HG03280 (cell line): Measurements from ENCODE around the gene CACNG7.
A peak's percentile ranks its signal among the peaks of the same experiment; 100 is the strongest.

Experiments used
- ATAC-seq: cut with Tn5 transposase; IDR thresholded peaks from one replicate; pipeline ENCODE4 v1.9.1; 2021; ENCODE audit warnings: mild to moderate bottlenecking, moderate library complexity; ENCODE audit not compliant: unreplicated experiment

Gene CACNG7

DNA sequence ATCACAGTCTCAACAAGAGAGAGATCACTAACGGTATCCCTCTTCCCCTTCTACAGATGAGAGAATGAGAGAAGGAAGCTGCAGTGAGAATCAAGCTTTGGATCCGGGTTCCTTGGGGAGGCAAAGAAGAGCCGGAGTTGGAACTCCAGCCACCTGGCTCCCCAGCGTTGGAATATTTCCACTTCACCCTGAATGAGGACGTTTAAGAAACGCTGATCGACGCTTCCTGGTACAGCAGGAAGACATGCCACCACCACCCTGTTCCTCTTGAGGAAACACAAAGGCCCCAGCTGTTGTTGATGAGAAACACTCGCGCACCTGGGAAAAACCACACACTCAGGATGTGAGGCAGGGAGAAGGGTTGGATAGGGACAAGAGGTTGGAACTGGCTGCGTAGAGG, 42.4 kb downstream of the CACNG7 start:
- no peak for ATAC-seq

DNA sequence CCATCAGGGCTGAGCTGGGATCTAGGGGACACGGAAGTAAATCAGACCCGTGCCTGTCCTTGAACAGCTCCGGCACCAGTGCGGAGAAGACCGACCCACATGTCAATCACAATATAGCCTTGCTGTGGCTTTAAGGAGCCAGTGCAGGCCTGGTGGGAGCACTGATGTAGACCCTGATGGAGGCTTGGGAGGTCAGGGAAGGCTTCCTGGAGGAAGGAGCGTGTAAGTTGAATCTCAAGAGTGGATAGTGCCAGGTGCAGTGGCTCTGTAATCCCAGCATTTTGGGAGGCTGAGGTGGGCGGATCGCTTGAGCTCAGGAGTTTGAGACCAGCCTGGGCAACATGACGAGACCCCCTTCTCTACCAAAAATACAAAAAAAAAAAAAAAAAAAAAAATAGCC, 42.9 kb downstream of the CACNG7 start:
- no peak for ATAC-seq

DNA sequence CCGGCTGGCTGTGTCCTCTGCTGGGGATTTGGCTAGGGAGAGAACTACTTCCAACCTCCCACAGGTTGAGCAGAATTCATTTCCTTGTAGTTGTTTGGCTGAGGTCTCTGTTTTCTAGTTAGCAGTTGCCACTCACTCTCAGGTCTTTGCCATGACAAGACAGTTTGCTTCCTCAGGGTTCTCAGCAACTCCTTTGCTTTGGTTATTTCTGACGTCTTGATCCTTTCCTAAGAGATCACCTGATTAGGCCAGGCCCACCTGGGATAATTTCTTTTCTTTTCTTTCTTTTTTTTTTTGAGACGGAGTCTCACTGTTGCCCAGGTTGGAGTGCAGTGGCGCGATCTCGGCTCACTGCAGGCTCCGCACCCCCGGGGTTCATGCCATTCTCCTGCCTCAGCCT, 44.3 kb downstream of the CACNG7 start:
- ATAC-seq, result no peak

DNA sequence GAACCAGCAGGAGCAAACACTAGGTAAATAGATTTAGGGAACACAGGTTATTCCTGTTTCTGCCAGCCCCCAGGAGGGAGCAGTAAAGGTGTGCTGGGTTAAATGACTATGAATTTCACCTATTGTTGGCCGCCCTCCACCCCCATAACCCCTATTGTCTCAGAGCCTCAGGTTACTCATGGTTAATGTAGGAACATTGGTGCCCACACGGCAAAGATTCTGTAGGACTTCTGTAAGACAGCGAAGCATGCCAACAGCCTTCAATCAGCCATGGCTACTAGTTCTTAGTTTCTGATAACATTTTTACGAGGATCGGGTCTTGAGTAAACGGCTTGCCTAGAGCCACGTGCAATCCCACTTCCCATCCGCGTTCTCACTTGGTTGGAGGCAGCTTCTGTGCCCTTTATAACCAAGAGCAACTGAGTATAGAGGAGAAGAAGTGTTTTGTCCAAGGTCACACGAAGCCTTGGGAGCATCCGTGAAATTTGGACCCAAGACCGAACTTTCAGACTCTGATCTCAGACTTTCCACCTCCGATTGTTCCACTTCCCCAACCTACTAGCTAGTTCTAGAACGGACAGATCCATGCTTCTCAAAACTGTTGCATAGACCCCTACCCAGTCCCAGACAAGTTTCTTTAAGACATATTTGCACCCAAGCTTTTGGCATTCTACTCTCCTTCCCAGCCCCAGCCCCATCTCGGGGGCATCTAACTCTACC, 48.5 kb downstream of the CACNG7 start:
- no peak for ATAC-seq

DNA sequence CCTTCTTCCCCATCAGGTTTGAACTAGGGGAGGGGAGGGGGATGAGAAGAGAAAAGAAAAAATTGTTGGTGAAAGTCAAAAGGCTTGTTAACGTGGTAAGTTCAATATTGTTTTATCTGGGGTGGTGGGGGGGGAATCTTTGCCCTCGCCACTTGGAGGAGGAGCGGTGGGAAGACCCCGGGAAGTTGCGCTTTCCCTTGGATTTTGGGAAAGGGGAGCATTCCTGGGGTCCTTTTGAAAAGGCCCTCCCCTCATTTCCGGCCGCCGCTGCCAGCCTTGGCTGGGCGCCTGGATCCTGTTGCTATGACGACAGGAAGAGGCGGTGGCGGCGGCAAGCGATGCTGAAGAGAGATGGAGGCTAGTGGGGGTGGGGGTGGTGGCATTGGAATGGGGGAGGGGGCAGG, 49.1 kb downstream of the CACNG7 start:
- no peak for ATAC-seq

DNA sequence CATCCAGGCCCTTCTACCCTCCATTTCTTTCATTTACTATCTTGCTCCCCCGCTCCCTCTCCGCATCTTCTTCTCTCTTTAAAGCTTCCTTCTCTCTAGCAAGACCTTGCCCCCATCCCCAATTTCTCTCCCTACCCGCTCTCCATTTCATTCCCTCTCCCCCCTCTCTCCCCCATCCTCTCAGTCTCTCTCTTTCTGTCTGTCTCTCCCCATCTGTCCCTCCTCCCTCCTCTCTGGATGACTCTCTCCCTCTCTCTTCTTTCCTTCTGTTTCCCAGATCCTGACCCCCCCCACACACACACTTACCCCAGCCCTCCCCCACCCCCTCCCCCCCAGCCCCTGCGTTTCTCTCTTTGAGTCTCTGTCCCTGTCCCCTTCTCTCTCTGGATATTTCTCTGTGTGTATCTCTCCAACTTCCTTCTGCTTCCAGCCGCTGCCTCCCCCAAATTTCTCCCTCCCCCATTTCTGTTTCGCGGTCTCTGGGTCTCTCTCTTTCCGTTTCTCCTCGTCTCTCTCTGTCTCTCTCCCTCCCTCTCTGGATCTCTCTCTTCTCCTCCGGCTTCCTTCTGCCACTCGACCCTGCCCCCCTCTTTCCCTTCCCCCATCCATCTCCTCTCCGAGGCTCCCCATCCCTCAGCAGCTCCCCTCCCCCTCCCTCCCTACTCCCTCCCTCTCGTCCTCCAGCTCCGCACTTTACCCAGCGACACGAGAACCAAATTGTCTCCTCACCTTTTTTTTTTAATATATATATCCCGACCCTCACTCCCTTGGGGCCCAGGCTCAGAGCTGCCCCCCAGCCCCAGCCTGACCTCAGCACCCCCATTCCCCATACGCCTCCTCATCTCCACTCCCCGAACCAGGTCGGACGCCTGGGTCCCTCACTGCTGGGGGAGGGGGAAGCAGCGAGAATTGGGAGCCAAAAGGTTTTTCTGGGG, 50.0 kb downstream of the CACNG7 start:
- ATAC-seq, result no peak

DNA sequence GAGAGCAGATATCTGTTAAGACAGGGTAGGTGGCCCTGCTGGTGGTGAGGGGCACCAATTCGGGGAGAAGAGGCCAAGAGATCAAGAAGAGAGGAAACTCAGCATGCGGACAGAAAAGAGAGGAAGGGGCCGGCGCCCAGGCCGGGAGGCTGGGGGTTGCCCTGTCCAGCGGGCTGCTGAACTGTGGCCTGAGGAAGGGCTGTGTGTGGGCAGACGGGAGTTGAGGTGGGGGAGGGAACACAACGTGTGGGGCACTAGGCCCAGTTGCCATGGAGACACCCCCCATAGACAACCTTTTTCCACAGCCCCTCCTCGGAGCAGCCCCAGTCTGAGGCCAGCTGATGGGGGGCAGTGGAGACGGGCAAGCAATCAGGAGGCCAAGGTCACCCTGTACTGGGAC, 51.1 kb downstream of the CACNG7 start:
- no peak for ATAC-seq

DNA sequence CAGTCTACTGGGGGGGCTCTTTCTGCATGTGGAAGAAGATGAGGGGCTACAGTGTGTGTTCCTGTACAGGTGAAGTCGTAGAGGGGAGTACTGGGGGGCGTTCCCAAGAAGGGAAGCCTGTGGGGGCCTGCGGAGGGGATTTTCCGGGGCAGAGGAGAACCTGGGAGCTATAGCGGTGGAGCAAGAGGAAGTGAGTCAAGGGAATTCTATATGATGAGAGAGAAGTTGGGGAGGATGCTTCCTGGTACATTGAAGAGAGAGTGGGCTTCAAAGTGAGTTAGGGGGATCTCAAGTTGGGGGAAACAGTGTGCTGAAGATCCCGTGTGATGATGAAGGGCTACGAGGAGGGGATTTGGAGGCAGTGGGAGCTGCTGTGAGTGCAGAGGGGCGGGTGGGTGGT, 51.8 kb downstream of the CACNG7 start:
- ATAC-seq, result no peak

DNA sequence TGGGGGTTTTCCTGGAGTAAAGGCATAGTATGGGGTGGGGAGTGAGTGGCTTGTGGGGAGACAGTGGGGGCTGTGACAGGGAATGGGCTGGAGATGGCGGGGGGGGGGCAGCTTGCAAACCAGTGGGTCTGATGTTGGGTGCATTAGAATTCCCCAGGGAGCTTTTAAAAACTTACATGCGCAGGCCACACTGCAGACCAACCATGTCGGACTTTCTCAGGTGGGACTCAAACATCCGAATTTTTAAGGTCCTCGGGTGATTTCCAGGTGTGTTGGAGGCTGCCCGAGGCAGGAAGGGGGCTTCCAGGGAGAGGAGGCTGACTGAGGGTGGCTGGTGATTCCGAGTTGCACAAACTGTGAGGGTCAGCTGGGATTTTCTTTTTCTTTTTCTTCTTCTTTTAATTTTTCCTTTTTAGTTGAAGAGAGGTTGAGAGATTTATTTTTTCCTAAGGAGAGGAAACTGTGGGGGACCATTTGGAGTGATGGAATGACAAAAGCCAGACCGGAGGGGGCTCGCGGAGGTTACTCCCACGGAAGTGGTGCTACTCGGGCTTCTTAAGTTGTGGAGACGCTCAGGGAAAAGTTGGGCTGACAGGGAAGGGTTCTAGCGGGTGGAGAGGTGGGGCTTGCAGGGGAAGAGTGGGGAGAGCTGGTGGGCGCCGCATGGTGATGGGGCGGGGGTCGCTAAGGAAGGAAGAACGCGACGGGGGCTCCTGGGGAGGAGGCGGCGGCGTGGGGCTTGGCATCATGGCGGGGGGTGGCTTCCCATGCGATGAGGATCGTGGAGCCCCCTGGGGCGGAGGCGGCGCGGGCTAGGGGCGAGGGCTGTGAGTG, 52.7 kb downstream of the CACNG7 start:
- ATAC-seq, result no peak

DNA sequence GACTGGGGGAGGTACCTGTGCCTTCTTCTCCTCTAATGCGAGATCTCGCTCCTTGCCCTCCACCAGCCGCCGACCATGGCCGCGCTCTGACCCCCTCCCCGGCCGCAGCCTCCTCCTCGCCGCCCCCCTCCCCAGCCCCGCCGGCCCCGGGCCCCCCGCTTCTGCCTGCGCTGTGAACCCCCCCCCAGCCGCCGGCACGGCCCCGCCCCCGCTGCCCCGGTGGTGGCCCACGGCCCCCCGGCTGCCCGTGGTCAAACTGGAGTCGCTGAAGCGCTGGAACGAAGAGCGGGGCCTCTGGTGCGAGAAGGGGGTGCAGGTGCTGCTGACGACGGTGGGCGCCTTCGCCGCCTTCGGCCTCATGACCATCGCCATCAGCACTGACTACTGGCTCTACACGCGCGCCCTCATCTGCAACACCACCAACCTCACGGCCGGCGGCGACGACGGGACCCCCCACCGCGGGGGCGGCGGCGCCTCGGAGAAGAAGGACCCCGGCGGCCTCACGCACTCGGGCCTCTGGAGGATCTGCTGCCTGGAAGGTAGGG, 53.9 kb downstream of the CACNG7 start, which contains the start of gene CACNG8:
CACNG8 (plus strand) TSS at position 51 of the 545 bp plus-strand sequence.
- no peak for ATAC-seq

DNA sequence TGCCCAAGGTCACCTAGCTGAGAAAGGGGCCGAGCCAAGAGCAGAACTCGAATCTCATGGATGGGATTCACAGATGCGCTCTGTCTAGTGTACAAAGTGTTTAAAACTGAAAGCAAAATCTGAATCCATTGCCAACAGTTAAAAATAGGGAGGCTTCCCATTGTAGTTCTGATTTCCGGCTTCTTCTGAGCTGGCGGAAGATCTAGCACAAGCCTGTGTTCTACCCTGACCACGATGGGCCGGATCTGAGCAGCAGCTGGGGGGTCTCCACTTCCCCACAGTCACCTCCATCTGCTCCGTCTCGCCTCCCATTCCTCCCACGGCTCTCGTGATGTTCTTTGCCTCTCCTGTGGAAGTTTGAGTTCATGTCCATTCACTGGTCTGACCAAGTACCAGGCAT, 56.0 kb downstream of the CACNG7 start:
- ATAC-seq, result no peak

DNA sequence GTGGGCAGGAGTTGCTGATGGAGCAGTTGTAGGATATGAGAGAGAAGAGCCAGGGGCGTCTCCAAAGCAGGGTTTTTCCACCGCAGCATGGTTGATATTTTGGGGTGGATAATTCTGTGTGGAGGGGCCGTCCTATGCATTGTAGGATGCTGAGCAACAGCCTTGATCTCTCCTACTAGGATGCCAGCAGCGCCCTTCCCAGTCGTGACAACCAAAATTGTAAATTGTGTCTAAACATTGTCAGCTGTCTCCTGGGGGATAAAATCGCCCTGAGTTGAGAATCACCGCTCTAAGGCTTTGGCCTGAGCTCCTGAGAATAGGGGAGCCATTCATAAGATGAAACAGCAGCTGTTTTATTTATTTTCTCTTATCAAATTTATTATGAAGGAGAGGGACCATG, 57.9 kb downstream of the CACNG7 start:
- ATAC-seq, result no peak

DNA sequence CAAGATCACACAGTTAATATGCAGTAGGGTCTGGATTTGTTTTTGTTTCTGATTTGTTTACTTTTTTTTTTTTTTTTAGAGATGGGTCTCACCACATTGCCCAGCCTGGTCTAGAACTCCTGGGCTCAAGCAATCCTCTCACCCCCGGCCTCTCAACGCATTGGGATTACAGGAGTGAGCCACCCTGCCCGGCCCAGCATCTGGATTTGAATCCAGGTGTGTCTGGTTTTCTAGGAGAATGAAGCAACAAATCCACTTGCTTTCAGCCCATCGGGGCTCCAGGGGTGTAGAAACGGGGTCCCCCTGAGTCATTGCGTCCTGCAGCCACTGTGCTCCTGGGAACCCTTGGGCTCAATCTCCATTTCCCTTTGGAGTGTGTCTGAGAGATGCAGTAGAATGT, 60.3 kb downstream of the CACNG7 start:
- no peak for ATAC-seq

DNA sequence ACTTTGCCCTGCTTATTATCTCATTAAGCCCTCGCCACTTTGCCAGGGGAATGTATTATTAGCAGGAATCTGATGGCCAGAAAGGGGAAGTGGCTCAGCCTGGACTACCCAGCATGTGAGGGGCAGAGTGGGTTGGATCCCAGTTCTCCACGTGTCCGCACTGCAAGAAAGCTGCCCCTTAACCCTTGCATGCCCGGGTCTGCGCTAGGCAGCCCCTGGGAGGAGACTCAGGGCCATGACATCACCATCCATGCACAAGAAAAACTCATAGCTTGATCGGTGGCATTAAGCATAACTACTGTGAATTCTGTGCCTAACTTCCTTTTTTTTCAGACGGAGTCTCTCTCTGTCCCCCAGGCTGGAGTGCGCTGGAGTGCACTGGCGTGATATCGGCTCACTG, 62.6 kb downstream of the CACNG7 start:
- ATAC-seq, result no peak

DNA sequence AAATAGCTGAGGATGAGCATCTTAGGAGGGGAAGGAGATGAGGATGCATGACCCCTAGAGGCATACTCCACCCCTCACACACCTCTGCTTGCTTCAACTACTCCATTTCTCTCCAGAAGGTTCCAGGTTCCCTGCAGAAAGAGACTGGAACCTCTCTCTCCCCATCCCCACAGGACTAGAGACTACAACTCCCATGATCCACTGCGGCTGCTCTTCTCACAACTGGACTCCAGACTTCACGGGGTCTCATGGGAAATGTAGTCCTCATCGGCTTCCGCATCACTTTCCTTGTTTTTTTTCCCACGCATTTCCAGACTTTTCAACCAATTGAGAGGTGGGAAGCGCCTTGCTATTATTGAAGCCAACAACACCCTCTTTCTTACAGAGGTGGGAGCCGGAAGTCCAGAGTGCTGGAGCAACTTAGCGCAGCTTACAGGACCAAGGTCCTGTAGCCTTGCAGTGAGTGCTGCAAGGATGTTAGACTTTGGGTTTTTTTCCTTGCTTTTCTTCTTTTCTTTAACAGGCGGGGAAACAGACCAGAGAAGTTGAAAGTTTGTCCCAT, 68.4 kb downstream of the CACNG7 start:
- peak; percentile 55 for ATAC-seq

DNA sequence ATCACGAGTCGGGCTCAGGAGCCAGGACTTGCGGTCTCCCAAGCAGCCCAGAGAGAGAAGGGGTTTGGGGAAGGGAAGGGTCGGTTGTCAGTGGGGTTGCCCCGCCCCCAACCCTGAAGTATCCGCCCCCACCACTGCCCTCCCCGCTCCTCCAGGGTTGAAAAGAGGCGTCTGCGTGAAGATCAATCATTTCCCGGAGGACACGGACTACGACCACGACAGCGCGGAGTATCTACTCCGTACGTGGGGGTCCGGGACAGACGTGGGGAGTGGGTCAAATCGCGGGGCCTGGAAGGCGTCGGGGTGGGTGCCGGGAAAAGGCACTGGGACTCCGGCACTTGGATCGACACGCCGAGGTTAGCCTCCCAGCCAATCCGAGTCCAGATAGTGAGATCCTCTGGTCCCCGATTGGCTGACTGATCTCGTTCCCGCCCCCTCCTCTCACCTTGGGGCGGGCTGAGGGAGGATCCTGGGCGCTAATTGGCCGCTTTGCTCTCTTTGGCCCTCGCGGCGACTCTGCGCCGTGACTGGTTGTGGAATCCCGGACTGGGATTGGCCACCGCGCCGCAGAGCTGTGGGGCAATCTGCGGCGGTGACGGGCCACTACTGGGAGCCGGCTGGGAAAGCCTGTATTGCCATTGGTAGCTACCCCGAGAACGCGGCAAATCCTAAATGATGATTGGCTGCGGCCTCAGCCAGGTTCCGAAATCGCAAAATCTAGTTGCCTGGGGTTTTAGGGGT, 69.1 kb downstream of the CACNG7 start:
- ATAC-seq, result no peak

DNA sequence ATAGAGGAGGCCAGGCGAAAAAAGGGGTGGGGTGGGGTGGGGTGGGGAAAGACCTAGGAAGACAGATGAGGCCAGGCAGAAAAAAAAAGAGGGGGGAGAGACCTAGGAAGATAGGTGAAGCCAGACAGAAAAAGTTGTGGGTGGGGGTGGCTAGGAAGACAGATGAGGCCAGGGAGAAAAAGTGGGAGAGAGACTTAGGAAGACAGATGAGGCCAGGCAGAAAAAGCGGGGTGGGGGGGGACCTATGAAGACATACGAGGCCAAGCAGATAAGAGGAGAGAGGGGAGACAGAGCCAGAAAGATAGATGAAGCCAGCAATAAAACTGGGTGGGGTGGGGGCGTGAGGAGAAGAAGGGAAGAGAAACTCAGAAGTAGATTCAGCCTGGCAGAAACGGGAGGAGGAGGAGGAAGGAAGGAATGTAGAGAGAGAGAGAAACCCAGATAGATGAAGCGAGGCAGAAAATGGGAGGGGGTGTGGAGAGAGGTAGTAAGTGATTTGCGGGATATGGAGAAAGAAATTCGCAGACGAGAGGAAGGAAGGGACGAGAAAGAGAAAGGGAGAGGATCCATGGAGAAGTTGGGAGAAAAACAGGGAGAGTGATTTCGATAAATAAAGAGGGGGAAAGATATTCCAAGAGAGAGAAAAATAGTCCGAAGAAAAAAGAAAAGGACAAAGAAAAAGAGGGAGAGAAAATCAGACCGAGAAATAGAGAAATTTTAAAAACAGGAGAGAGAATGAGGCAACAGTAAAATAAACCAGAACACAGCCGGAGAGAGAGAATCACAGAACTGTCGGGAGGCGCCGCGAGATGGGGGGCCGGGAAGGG, 70.1 kb downstream of the CACNG7 start:
- no peak for ATAC-seq

DNA sequence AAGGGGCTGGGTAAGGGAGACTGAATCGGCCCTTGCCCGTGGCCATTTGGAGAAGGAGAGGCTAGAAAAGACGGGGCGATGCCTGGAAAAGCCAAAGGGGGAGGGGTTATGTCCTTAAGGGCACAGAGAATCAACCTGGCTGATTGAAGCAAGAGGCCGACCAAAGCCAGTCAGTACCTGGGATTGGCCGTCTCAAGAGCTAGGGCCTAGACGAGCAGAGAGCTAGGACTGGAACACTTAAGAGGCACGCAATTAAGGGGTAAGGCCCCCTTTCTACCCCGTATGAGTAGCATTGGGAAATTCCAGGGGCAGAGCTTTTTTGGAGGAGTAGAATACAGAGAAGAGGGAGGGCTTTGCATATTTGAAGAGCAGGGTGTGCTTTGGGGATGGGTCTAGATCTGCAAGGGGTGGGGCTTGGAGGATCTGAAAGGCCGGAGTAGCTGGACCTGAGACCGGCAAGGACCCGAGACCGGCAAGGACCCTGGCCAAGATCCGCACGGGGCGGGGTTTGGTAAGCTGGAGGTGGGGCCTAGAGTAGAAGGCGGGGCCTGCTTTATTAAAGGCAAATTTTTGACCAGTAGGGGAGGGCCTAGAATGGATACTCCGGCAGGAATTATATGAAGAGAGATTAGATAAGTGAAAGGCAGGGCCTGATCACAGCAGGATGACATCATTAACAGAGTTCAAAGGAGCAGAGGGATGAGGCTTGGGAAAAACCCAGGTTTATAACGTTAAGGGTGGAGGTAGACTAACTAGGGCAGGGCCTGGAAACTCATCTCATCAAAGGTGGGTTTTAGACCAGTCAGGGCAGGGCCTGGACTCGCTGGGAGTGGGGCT, 71.7 kb downstream of the CACNG7 start:
- no peak for ATAC-seq
